ENCODE measurements around the gene FERMT1.
"Not testable (repeated sequence)": the region's sequence is repeated elsewhere in the genome, so short reads cannot be mapped to it uniquely, and the experiment has no call there.

The FERMT1 gene

GRCh38 chr20:6041808-6042265, 81.0 kb downstream of the FERMT1 start:
- DNase-seq (ENCODE audit: extremely low read depth in 1 of 2, low read depth in 1 of 2), result no peak

GRCh38 chr20:6040958-6041807, 81.6 kb downstream of the FERMT1 start:
- DNase-seq (ENCODE audit: extremely low read depth in 1 of 2, low read depth in 1 of 2), result no peak

- DNase-seq (ENCODE audit: extremely low read depth in 1 of 2, low read depth in 1 of 2), result no peak
These were observed 82.3 kb downstream of the FERMT1 start for GRCh38 chr20:6040540-6040939.

- DNase-seq (ENCODE audit: extremely low read depth in 1 of 2, low read depth in 1 of 2), result no peak
These were observed 83.1 kb downstream of the FERMT1 start for GRCh38 chr20:6039766-6040165.

- DNase-seq (ENCODE audit: extremely low read depth in 1 of 2, low read depth in 1 of 2), result no peak
These were observed 84.6 kb downstream of the FERMT1 start for GRCh38 chr20:6038256-6038655.

- DNase-seq (ENCODE audit: extremely low read depth in 1 of 2, low read depth in 1 of 2), result no peak
These were observed 85.7 kb downstream of the FERMT1 start for GRCh38 chr20:6037082-6037481.

- no peak for DNase-seq (ENCODE audit: extremely low read depth in 1 of 2, low read depth in 1 of 2)
These were observed 86.6 kb downstream of the FERMT1 start for GRCh38 chr20:6036213-6036612.

- no peak for DNase-seq (ENCODE audit: extremely low read depth in 1 of 2, low read depth in 1 of 2)
These were observed 88.5 kb downstream of the FERMT1 start for GRCh38 chr20:6034134-6034969.

GRCh38 chr20:6032907-6033306, 89.9 kb downstream of the FERMT1 start:
- not testable (repeated sequence) for DNase-seq (ENCODE audit: extremely low read depth in 1 of 2, low read depth in 1 of 2)

GRCh38 chr20:6030453-6031080, 92.3 kb downstream of the FERMT1 start:
- DNase-seq (ENCODE audit: extremely low read depth in 1 of 2, low read depth in 1 of 2), result no peak

GRCh38 chr20:6029538-6029937, 93.3 kb downstream of the FERMT1 start:
- no peak for DNase-seq (ENCODE audit: extremely low read depth in 1 of 2, low read depth in 1 of 2)

- DNase-seq (ENCODE audit: extremely low read depth in 1 of 2, low read depth in 1 of 2), result no peak
These were observed 94.0 kb downstream of the FERMT1 start for GRCh38 chr20:6028818-6029217.

GRCh38 chr20:6026051-6026450, 96.8 kb downstream of the FERMT1 start:
- DNase-seq (ENCODE audit: extremely low read depth in 1 of 2, low read depth in 1 of 2), result no peak
